IMR-90 (cell line): ENCODE data around the gene IL3RA. TPM values are rescaled to one million over a fixed set of nuclear protein-coding genes. Genes with fewer than 3 reads are reported as not detected.

Source experiments
- ATAC-seq: fragments of 200-7000 bp; cut with Tn5 transposase; 2 replicates; pipeline ENCODE4 v1.9.1; 2020; ENCODE audit warnings: low read depth, mild to moderate bottlenecking, moderate library complexity
- BruUV-seq: library from RNA; stranded (reverse); fragments of 400-500 nt; replicated peaks from 2 replicates; lab custom pipeline; 2021; lab: Mats Ljungman, UMichigan
- CTCF ChIA-PET: fragments of 300-600 bp; formaldehyde crosslinking; extraction: SDS; loops from one replicate; lab custom pipeline; 2021; ENCODE audit warnings: antibody characterized with exemption; lab: Yijun Ruan, JAX
- POLR2A ChIA-PET: fragments of 300-600 bp; sonication (Branson Sonifier 250); formaldehyde crosslinking; loops from one replicate; lab custom pipeline; 2022; ENCODE audit warnings: antibody characterized with exemption; ENCODE audit not compliant: unreplicated experiment; lab: Charles Lee
- DNase-seq: peaks from one replicate; pipeline ENCODE4 v3.0.0; 2013
- H2AFZ ChIP-seq: replicated peaks from 2 replicates; pipeline ENCODE3; 2013; ENCODE audit warnings: low read length, mild to moderate bottlenecking; ENCODE audit not compliant: poor library complexity
- H2AK5ac ChIP-seq: 2 replicates; pipeline ENCODE4 v1.6.1; 2013; ENCODE audit warnings: low read depth, low read length, inconsistent platforms
- H2AK9ac ChIP-seq: replicated peaks from 2 replicates; pipeline ENCODE3; 2013; ENCODE audit warnings: mild to moderate bottlenecking, low read depth, low read length, moderate library complexity; ENCODE audit not compliant: poor library complexity
- H2BK120ac ChIP-seq: 2 replicates; pipeline ENCODE4 v1.6.1; 2013; ENCODE audit warnings: low read depth, low read length, inconsistent platforms
- H2BK15ac ChIP-seq: 3 replicates; pipeline ENCODE4 v1.6.1; 2013; ENCODE audit warnings: low read depth, low read length, inconsistent platforms
- H2BK20ac ChIP-seq: 2 replicates; pipeline ENCODE4 v1.6.1; 2013; ENCODE audit warnings: low read depth, mild to moderate bottlenecking, inconsistent platforms, low read length, moderate library complexity
- H2BK5ac ChIP-seq: 2 replicates; pipeline ENCODE4 v1.6.1; 2013; ENCODE audit warnings: mild to moderate bottlenecking, low read depth, low read length, inconsistent platforms; ENCODE audit not compliant: poor library complexity, severe bottlenecking
- H3K14ac ChIP-seq: replicated peaks from 2 replicates; pipeline ENCODE4 v1.6.1; 2013; ENCODE audit warnings: low read depth, low read length, inconsistent platforms
- H3K18ac ChIP-seq: 2 replicates; pipeline ENCODE4 v1.6.1; 2013; ENCODE audit warnings: low read depth, low read length, control low read depth
- H3K23ac ChIP-seq: 2 replicates; pipeline ENCODE4 v1.6.1; 2013; ENCODE audit warnings: low read depth, low read length, inconsistent platforms
- H3K27ac ChIP-seq: 2 replicates; pipeline ENCODE4 v1.5.1; 2013; ENCODE audit warnings: mild to moderate bottlenecking, control low read depth, low read length; ENCODE audit not compliant: insufficient read depth
- H3K27me3 ChIP-seq: 2 replicates; pipeline ENCODE4 v1.6.1; 2013; ENCODE audit warnings: low read length; ENCODE audit not compliant: control insufficient read depth, insufficient read depth
- H3K36me3 ChIP-seq: 2 replicates; pipeline ENCODE4 v1.6.1; 2013; ENCODE audit warnings: low read length, mixed read lengths; ENCODE audit not compliant: control insufficient read depth, insufficient read depth
- H3K4ac ChIP-seq: 2 replicates; pipeline ENCODE4 v1.6.1; 2013; ENCODE audit warnings: low read depth, low read length, inconsistent platforms
- H3K4me1 ChIP-seq: 2 replicates; pipeline ENCODE4 v1.6.1; 2013; ENCODE audit warnings: low read length, mixed read lengths; ENCODE audit not compliant: control insufficient read depth, insufficient read depth
- H3K4me2 ChIP-seq: 2 replicates; pipeline ENCODE4 v1.6.1; 2013; ENCODE audit warnings: low read depth, mild to moderate bottlenecking, control low read depth, low read length, moderate library complexity
- H3K4me3 ChIP-seq: 2 replicates; pipeline ENCODE4 v1.5.1; 2013; ENCODE audit warnings: low read depth, mild to moderate bottlenecking, control low read depth, low read length, moderate library complexity; ENCODE audit not compliant: insufficient read depth
- H3K56ac ChIP-seq: 2 replicates; pipeline ENCODE4 v1.6.1; 2013; ENCODE audit warnings: low read length, inconsistent platforms; ENCODE audit not compliant: insufficient read depth; ENCODE audit errors: extremely low read depth
- H3K79me1 ChIP-seq, 2 experiments: 2 replicates each; pipeline ENCODE4 v1.6.1; 2013; ENCODE audit warnings: low read length in 2 of 2, inconsistent platforms in 1 of 2, low read depth in 1 of 2
- H3K9ac ChIP-seq: 2 replicates; pipeline ENCODE4 v1.6.1; 2013; ENCODE audit warnings: low read depth, low read length, control low read depth
- H3K9me1 ChIP-seq: 2 replicates; pipeline ENCODE4 v1.6.1; 2013; ENCODE audit warnings: low read length, inconsistent platforms; ENCODE audit not compliant: insufficient read depth
- H3K9me3 ChIP-seq: 2 replicates; pipeline ENCODE4 v1.6.1; 2013; ENCODE audit warnings: low read length; ENCODE audit not compliant: control insufficient read depth, insufficient read depth
- H4K20me1 ChIP-seq: 2 replicates; pipeline ENCODE4 v1.6.1; 2013; ENCODE audit warnings: low read length, inconsistent platforms; ENCODE audit not compliant: insufficient read depth
- H4K5ac ChIP-seq: 2 replicates; pipeline ENCODE4 v1.6.1; 2013; ENCODE audit warnings: mild to moderate bottlenecking, low read depth, low read length, control low read depth
- H4K8ac ChIP-seq, 2 experiments: 2 replicates each; pipeline ENCODE4 v1.6.1; 2013; ENCODE audit warnings: low read depth in 2 of 2, low read length in 2 of 2, control low read depth in 1 of 2, inconsistent platforms in 1 of 2
- H4K91ac ChIP-seq: 2 replicates; pipeline ENCODE4 v1.6.1; 2013; ENCODE audit warnings: low read depth, low read length, inconsistent platforms; ENCODE audit not compliant: insufficient read depth
- BHLHE40 ChIP-seq: fragments of 150-350 bp; IDR thresholded peaks from 2 replicates; pipeline ENCODE4 v1.6.1; 2016; ENCODE audit warnings: mild to moderate bottlenecking, low read depth, low read length
- CEBPB ChIP-seq: IDR thresholded peaks from 2 replicates; pipeline ENCODE4 v1.6.1; 2012; ENCODE audit warnings: low read depth, low read length, improper control_type of control experiment
- CHD1 ChIP-seq: IDR thresholded peaks from 2 replicates; pipeline ENCODE4 v1.6.1; 2012; ENCODE audit warnings: low read depth, low read length, improper control_type of control experiment
- FOS ChIP-seq: fragments of 150-350 bp; IDR thresholded peaks from 2 replicates; pipeline ENCODE4 v1.6.1; 2016; ENCODE audit warnings: low read depth, low read length
- MAFK ChIP-seq: IDR thresholded peaks from 2 replicates; pipeline ENCODE4 v1.6.1; 2012; ENCODE audit warnings: low read depth, low read length, improper control_type of control experiment
- MAZ ChIP-seq: IDR thresholded peaks from 2 replicates; pipeline ENCODE4 v1.6.1; 2012; ENCODE audit warnings: low read depth, mild to moderate bottlenecking, low read length, improper control_type of control experiment, moderate library complexity, borderline replicate concordance
- MXI1 ChIP-seq: IDR thresholded peaks from 2 replicates; pipeline ENCODE4 v1.6.1; 2012; ENCODE audit warnings: low read depth, mild to moderate bottlenecking, low read length, moderate library complexity, borderline replicate concordance
- NFE2L2 ChIP-seq: fragments of 150-350 bp; IDR thresholded peaks from 2 replicates; pipeline ENCODE4 v1.6.1; 2016; ENCODE audit warnings: low read depth, mild to moderate bottlenecking, low read length
- POLR2A ChIP-seq: IDR thresholded peaks from 2 replicates; pipeline ENCODE4 v1.6.1; 2012; ENCODE audit warnings: mild to moderate bottlenecking, low read depth, low read length
- RAD21 ChIP-seq: IDR thresholded peaks from 2 replicates; pipeline ENCODE4 v1.6.1; 2012; ENCODE audit warnings: low read length, improper control_type of control experiment
- RCOR1 ChIP-seq: IDR thresholded peaks from 2 replicates; pipeline ENCODE4 v1.6.1; 2012; ENCODE audit warnings: mild to moderate bottlenecking, low read length, improper control_type of control experiment; ENCODE audit not compliant: insufficient replicate concordance
- RFX5 ChIP-seq: IDR thresholded peaks from 2 replicates; pipeline ENCODE4 v1.8.0; 2012; ENCODE audit warnings: low read depth, mild to moderate bottlenecking, low read length, moderate library complexity
- SMC3 ChIP-seq: fragments of 150-350 bp; IDR thresholded peaks from 2 replicates; pipeline ENCODE4 v1.6.1; 2016; ENCODE audit warnings: low read depth, mild to moderate bottlenecking, antibody characterized with exemption, low read length, moderate library complexity
- WGBS, 2 experiments: methylation state at CpG; one replicate each; pipeline versions ENCODE4 v1.1.5 to v1.1.7; 2013; ENCODE audit warnings: missing lambda C conversion rate in 2 of 2; ENCODE audit not compliant: insufficient read length in 1 of 2; ENCODE audit errors: extremely low coverage in 2 of 2; 5-methylcytosine and 5-hydroxymethylcytosine counted together
- dilution Hi-C: fragments of 300-500 bp; cut with HindIII; formaldehyde crosslinking; loops from one replicate; pipeline ENCODE4 v1.14.3; 2018; ENCODE audit warnings: low sequenced_read_pairs; ENCODE audit not compliant: unreplicated experiment
- in situ Hi-C: fragments of 300-500 bp; cut with MboI; formaldehyde crosslinking; loops from 3 replicates; pipeline ENCODE4 v1.14.3; 2019; ENCODE audit warnings: low sequenced_read_pairs, inconsistent platforms, mixed read lengths
- intact Hi-C: fragments of 100-400 bp; cut with micrococcal nuclease; formaldehyde crosslinking; loops from 2 replicates; pipeline ENCODE4 v1.10.0; 2022
- polyA plus RNA-seq, 3 experiments: library from polyadenylated mRNA; depleted of rRNA; stranded (reverse); fragments of >200 nt; gene quantifications; 2 replicates each; pipeline ENCODE4 v1.2.3, GENCODE V29; 2012; ENCODE audit warnings: low replicate concordance in 1 of 3
- total RNA-seq: library from RNA; depleted of rRNA; stranded (reverse); fragments of >200 nt; gene quantifications from 2 replicates; pipeline ENCODE4 v1.2.3, GENCODE V29; 2012
- TF ChIP-seq, protein P1 (sequence below): fragments of 150-350 bp; IDR thresholded peaks from 2 replicates; pipeline ENCODE4 v1.6.1; 2017; ENCODE audit warnings: mild to moderate bottlenecking, antibody characterized with exemption, low read length, low read depth
- TF ChIP-seq, protein P2 (sequence below): fragments of 150-350 bp; IDR thresholded peaks from 2 replicates; pipeline ENCODE4 v1.6.1; 2016; ENCODE audit warnings: low read depth, mild to moderate bottlenecking, low read length, moderate library complexity, borderline replicate concordance
- TF ChIP-seq, protein P3 (sequence below): conservative IDR thresholded peaks from 2 replicates; pipeline ENCODE4 v1.5.1; 2012; ENCODE audit warnings: mild to moderate bottlenecking, low read depth, low read length, improper control_type of control experiment

The IL3RA gene
- total and polyA plus RNA-seq, 2 of the 4 experiments (the other 2 are of a cell fraction): not detected

GRCh38 chrX:1400742-1401471 is 64.3 kb downstream of the IL3RA start:
- CTCF ChIA-PET: no interaction called here
- no peaks in the 10 kb centered on the region for H3K9me1 ChIP-seq
- no peak overlapping the region for H4K91ac ChIP-seq
- H3K9ac ChIP-seq: no peak overlapping the region
- H3K4me2 ChIP-seq: no peak overlapping the region
- H3K23ac ChIP-seq: no peak overlapping the region
- no peak overlapping the region for H4K8ac ChIP-seq
- no peak overlapping the region for H2BK15ac ChIP-seq
- intact Hi-C loops (no loop called here), in situ Hi-C loops (no loop called here), dilution Hi-C loops (no loop called here)
- BruUV-seq: no TSS peak
- H3K18ac ChIP-seq: no peak overlapping the region
- no peak for TF ChIP-seq SMC3
- no peak for TF ChIP-seq CHD1
- TF ChIP-seq BHLHE40: no peak
- TF ChIP-seq MAZ: no peak
- TF ChIP-seq MXI1: no peak
- no peak for TF ChIP-seq CEBPB
- no peak for TF ChIP-seq MAFK
- TF ChIP-seq, protein P1, sequence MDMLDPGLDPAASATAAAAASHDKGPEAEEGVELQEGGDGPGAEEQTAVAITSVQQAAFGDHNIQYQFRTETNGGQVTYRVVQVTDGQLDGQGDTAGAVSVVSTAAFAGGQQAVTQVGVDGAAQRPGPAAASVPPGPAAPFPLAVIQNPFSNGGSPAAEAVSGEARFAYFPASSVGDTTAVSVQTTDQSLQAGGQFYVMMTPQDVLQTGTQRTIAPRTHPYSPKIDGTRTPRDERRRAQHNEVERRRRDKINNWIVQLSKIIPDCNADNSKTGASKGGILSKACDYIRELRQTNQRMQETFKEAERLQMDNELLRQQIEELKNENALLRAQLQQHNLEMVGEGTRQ: no peak
- no peak for TF ChIP-seq NFE2L2
- no peak for TF ChIP-seq RFX5
- no peak for TF ChIP-seq RCOR1
- TF ChIP-seq RAD21: no peak
- TF ChIP-seq, protein P2, sequence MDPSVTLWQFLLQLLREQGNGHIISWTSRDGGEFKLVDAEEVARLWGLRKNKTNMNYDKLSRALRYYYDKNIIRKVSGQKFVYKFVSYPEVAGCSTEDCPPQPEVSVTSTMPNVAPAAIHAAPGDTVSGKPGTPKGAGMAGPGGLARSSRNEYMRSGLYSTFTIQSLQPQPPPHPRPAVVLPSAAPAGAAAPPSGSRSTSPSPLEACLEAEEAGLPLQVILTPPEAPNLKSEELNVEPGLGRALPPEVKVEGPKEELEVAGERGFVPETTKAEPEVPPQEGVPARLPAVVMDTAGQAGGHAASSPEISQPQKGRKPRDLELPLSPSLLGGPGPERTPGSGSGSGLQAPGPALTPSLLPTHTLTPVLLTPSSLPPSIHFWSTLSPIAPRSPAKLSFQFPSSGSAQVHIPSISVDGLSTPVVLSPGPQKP: no peak
- TF ChIP-seq POLR2A: no peak
- TF ChIP-seq FOS: no peak
- TF ChIP-seq, protein P3, sequence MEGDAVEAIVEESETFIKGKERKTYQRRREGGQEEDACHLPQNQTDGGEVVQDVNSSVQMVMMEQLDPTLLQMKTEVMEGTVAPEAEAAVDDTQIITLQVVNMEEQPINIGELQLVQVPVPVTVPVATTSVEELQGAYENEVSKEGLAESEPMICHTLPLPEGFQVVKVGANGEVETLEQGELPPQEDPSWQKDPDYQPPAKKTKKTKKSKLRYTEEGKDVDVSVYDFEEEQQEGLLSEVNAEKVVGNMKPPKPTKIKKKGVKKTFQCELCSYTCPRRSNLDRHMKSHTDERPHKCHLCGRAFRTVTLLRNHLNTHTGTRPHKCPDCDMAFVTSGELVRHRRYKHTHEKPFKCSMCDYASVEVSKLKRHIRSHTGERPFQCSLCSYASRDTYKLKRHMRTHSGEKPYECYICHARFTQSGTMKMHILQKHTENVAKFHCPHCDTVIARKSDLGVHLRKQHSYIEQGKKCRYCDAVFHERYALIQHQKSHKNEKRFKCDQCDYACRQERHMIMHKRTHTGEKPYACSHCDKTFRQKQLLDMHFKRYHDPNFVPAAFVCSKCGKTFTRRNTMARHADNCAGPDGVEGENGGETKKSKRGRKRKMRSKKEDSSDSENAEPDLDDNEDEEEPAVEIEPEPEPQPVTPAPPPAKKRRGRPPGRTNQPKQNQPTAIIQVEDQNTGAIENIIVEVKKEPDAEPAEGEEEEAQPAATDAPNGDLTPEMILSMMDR: no peak
- H3K79me1 ChIP-seq: peaks cover 5 to 10% of the 10 kb centered on the region in 2 experiments
- H2AFZ ChIP-seq: no peak overlapping the region
- H3K36me3 ChIP-seq: peaks cover 23% of the 10 kb centered on the region
- no peak overlapping the region for H4K5ac ChIP-seq
- no peak overlapping the region for H3K14ac ChIP-seq
- H4K20me1 ChIP-seq: no peaks in the 10 kb centered on the region
- 80% methylated on average over 10 of the region's 27 CpGs; no CpG with 5 or more reads in 1 of the 2 experiments for WGBS, 2 experiments
- H3K4me1 ChIP-seq: no peaks in the 10 kb centered on the region
- no peak overlapping the region for H2BK5ac ChIP-seq
- H2AK5ac ChIP-seq: no peak overlapping the region
- POLR2A ChIA-PET: no interaction called here
- no peak overlapping the region for H2BK20ac ChIP-seq
- no peaks in the 10 kb centered on the region for H3K27me3 ChIP-seq
- H3K27ac ChIP-seq: no peak overlapping the region
- no peak overlapping the region for H3K56ac ChIP-seq
- DNase-seq: no peak
- no peak overlapping the region for H2BK120ac ChIP-seq
- ATAC-seq: no peak
- H3K4me3 ChIP-seq: no peak overlapping the region
- no peak overlapping the region for H2AK9ac ChIP-seq
- no peaks in the 10 kb centered on the region for H3K9me3 ChIP-seq
- no peak overlapping the region for H3K4ac ChIP-seq
